Fibroblast of lung (primary cell): ENCODE data around the gene KIF26B. TPM values are rescaled to one million over a fixed set of nuclear protein-coding genes. Genes with fewer than 3 reads are reported as not detected.

Source experiments
- DNase-seq, 2 donors: peaks; one replicate each; pipeline versions ENCODE4 v3.0.0 to v3.0.0-alpha.2; 2010; ENCODE audit warnings: low read depth in 2 of 2
- H2AFZ ChIP-seq: 2 replicates; pipeline ENCODE4 v1.5.1; 2012; ENCODE audit warnings: low read length, control low read depth, inconsistent platforms
- H3K27ac ChIP-seq: 2 replicates; pipeline ENCODE4 v1.5.1; 2011; ENCODE audit warnings: low read length, control low read depth; ENCODE audit not compliant: insufficient read depth
- H3K27me3 ChIP-seq: 2 replicates; pipeline ENCODE4 v1.5.1; 2011; ENCODE audit warnings: mild to moderate bottlenecking, low read length; ENCODE audit not compliant: control insufficient read depth, insufficient read depth
- H3K36me3 ChIP-seq: 2 replicates; pipeline ENCODE4 v1.5.1; 2011; ENCODE audit warnings: low read length; ENCODE audit not compliant: control insufficient read depth, insufficient read depth
- H3K4me1 ChIP-seq: 2 replicates; pipeline ENCODE4 v1.5.1; 2011; ENCODE audit warnings: low read length; ENCODE audit not compliant: control insufficient read depth, insufficient read depth; ENCODE audit errors: extremely low read depth
- H3K4me2 ChIP-seq: 2 replicates; pipeline ENCODE4 v1.5.1; 2011; ENCODE audit warnings: low read length, control low read depth; ENCODE audit not compliant: insufficient read depth; ENCODE audit errors: extremely low read depth
- H3K4me3 ChIP-seq, 4 experiments: fragments of 200-600 bp in 1 of 4; sonication (generic) in 1 of 4; replicated peaks in 1 of 4; 2 replicates each; pipeline ENCODE4 v1.5.1; 2011 to 2016; ENCODE audit warnings: low read length in 4 of 4, low read depth in 3 of 4, mild to moderate bottlenecking in 3 of 4, control low read depth in 2 of 4, inconsistent platforms in 1 of 4, mixed read lengths in 1 of 4; ENCODE audit not compliant: insufficient read depth in 1 of 4; ENCODE audit errors: control extremely low read depth in 1 of 4
- H3K79me2 ChIP-seq: 2 replicates; pipeline ENCODE4 v1.5.1; 2012; ENCODE audit warnings: mild to moderate bottlenecking, low read length, inconsistent platforms; ENCODE audit not compliant: control insufficient read depth, insufficient read depth
- H3K9ac ChIP-seq: 2 replicates; pipeline ENCODE4 v1.5.1; 2011; ENCODE audit warnings: mild to moderate bottlenecking, low read length, control low read depth; ENCODE audit not compliant: insufficient read depth
- H3K9me3 ChIP-seq: 2 replicates; pipeline ENCODE4 v1.5.1; 2012; ENCODE audit warnings: low read depth, low read length; ENCODE audit not compliant: control insufficient read depth, insufficient read depth
- H4K20me1 ChIP-seq: 2 replicates; pipeline ENCODE4 v1.5.1; 2011; ENCODE audit warnings: low read length; ENCODE audit not compliant: control insufficient read depth, insufficient read depth; ENCODE audit errors: extremely low read depth
- CTCF ChIP-seq, 2 donors: IDR thresholded peaks in 1 of 2; conservative IDR thresholded peaks in 1 of 2; 1 replicate in 1 of 2; 2 replicates in 1 of 2; pipeline ENCODE4 v1.5.1; 2011 to 2012; ENCODE audit warnings: low read length in 2 of 2, control low read depth in 1 of 2, inconsistent platforms in 1 of 2, low read depth in 1 of 2, mild to moderate bottlenecking in 1 of 2
- EZH2 ChIP-seq: IDR thresholded peaks from 2 replicates; pipeline ENCODE4 v1.5.1; 2012; ENCODE audit warnings: low read length, control low read depth, mild to moderate bottlenecking; ENCODE audit errors: missing control alignments
- polyA plus RNA-seq, 2 donors: library from polyadenylated mRNA; depleted of rRNA in 1 of 2; stranded (reverse) in 1 of 2; unstranded in 1 of 2; fragments of >200 nt; gene quantifications; 2 replicates each; pipeline ENCODE4 v1.2.1, GENCODE V29; 2011 to 2012; ENCODE audit warnings: missing spikeins in 1 of 2
- total RNA-seq: library from RNA; depleted of rRNA; stranded (reverse); fragments of >200 nt; gene quantifications from 2 replicates; pipeline ENCODE4 v1.2.1, GENCODE V29; 2014

The KIF26B gene
- total and polyA plus RNA-seq, 2 donors (not counting 1 experiment from before 2014, with no cell fraction given) = 5.3 to 6.1 TPM

GRCh38 chr1:245197911-245198379 lies 43.2 kb downstream of the KIF26B start:
- H3K9ac ChIP-seq = no peak overlapping the region
- peak; percentile 14 to 89 for DNase-seq
- no peaks in the 10 kb centered on the region for H3K36me3 ChIP-seq
- no peak overlapping the region for H3K4me2 ChIP-seq
- H4K20me1 ChIP-seq = no peaks in the 10 kb centered on the region
- no peak overlapping the region for H2AFZ ChIP-seq
- H3K79me2 ChIP-seq = no peaks in the 10 kb centered on the region
- TF ChIP-seq CTCF (conservative IDR thresholded peaks at IDR 0.05 in 1 of 2, IDR thresholded peaks at IDR 0.05 in 1 of 2; ENCODE audit: low read depth in 1 of 2, low read length in 2 of 2) = no peak
- no peak for TF ChIP-seq EZH2
- no peaks in the 10 kb centered on the region for H3K9me3 ChIP-seq
- no peaks in the 10 kb centered on the region for H3K27me3 ChIP-seq
- no peak overlapping the region for H3K27ac ChIP-seq
- H3K4me1 ChIP-seq = no peaks in the 10 kb centered on the region
- H3K4me3 ChIP-seq = peak overlapping the region in 2 of 4 experiments; percentile 14 to 38

GRCh38 chr1:245198748-245199516 lies 44.1 kb downstream of the KIF26B start:
- Histone ChIP-seq H4K20me1 (no peaks in the 10 kb centered on the region), H3K4me2 (no peak overlapping the region), H3K9ac (no peak overlapping the region), H3K79me2 (no peaks in the 10 kb centered on the region), H2AFZ (no peak overlapping the region), H3K27me3 (no peaks in the 10 kb centered on the region), H3K4me3 (no peak overlapping the region), H3K4me1 (no peaks in the 10 kb centered on the region), H3K27ac (no peak overlapping the region), H3K36me3 (no peaks in the 10 kb centered on the region), H3K9me3 (no peaks in the 10 kb centered on the region)
- no peak for DNase-seq
- TF ChIP-seq EZH2 = no peak
- no peak for TF ChIP-seq CTCF (conservative IDR thresholded peaks at IDR 0.05 in 1 of 2, IDR thresholded peaks at IDR 0.05 in 1 of 2; ENCODE audit: low read depth in 1 of 2, low read length in 2 of 2)

GRCh38 chr1:245200146-245200545 lies 45.4 kb downstream of the KIF26B start:
- no peaks in the 10 kb centered on the region for H3K9me3 ChIP-seq
- TF ChIP-seq EZH2 (no peak), CTCF (conservative IDR thresholded peaks at IDR 0.05 in 1 of 2, IDR thresholded peaks at IDR 0.05 in 1 of 2; ENCODE audit: low read depth in 1 of 2, low read length in 2 of 2) (no peak)
- no peak overlapping the region for H3K4me3 ChIP-seq
- no peak overlapping the region for H3K27ac ChIP-seq
- no peak for DNase-seq
- no peak overlapping the region for H3K4me2 ChIP-seq
- H3K9ac ChIP-seq = no peak overlapping the region
- no peaks in the 10 kb centered on the region for H3K27me3 ChIP-seq
- no peaks in the 10 kb centered on the region for H3K4me1 ChIP-seq
- H3K79me2 ChIP-seq = no peaks in the 10 kb centered on the region
- no peak overlapping the region for H2AFZ ChIP-seq
- no peaks in the 10 kb centered on the region for H4K20me1 ChIP-seq
- H3K36me3 ChIP-seq = no peaks in the 10 kb centered on the region
